GM23338 (cell line): ENCODE data around the gene KRTAP5-10.

Experiments used
- CREB1 ChIP-seq: fragments of 250-450 bp; sonication (Bioruptor Pico); IDR thresholded peaks from 2 replicates; pipeline ENCODE4 v1.5.0; 2020; ENCODE audit warnings: low read depth, mild to moderate bottlenecking, moderate library complexity
- EZH2 ChIP-seq: fragments of 200-600 bp; sonication (generic); IDR thresholded peaks from one replicate; pipeline ENCODE4 v1.8.0; 2017; ENCODE audit warnings: antibody characterized with exemption, mild to moderate bottlenecking, low read depth; ENCODE audit not compliant: unreplicated experiment
- EZH2phosphoT487 ChIP-seq: fragments of 200-600 bp; sonication (generic); IDR thresholded peaks from one replicate; pipeline ENCODE4 v1.8.1; 2018; ENCODE audit warnings: antibody characterized with exemption; ENCODE audit not compliant: unreplicated experiment
- JUNB ChIP-seq: IDR thresholded peaks from one replicate; pipeline ENCODE4 v1.6.1; 2016; ENCODE audit warnings: antibody characterized with exemption; ENCODE audit not compliant: unreplicated experiment
- NANOG ChIP-seq: IDR thresholded peaks from 2 replicates; pipeline ENCODE4 v1.6.1; 2016; ENCODE audit warnings: antibody characterized with exemption, borderline replicate concordance
- POLR2AphosphoS5 ChIP-seq: IDR thresholded peaks from 2 replicates; pipeline ENCODE4 v1.6.1; 2016; ENCODE audit warnings: antibody characterized with exemption, low read depth
- ZNF114 ChIP-seq: fragments of 250-450 bp; sonication (Bioruptor Pico); IDR thresholded peaks from 2 replicates; pipeline ENCODE4 v1.5.0; 2020; ENCODE audit warnings: mild to moderate bottlenecking, moderate library complexity
- TF ChIP-seq, protein P1 (sequence below), 2 experiments: fragments of 200-600 bp in 1 of 2; sonication (generic) in 1 of 2; conservative IDR thresholded peaks; 2 replicates each; pipeline versions ENCODE4 v1.5.1 to v1.6.1; 2016 to 2017; ENCODE audit warnings: antibody characterized with exemption in 2 of 2, low read depth in 2 of 2, mild to moderate bottlenecking in 2 of 2, moderate library complexity in 1 of 2
- TF ChIP-seq, protein P2 (sequence below): IDR thresholded peaks from one replicate; pipeline ENCODE4 v1.6.1; 2018; ENCODE audit warnings: antibody characterized with exemption; ENCODE audit not compliant: unreplicated experiment
- TF ChIP-seq, protein P3 (sequence below): IDR thresholded peaks from 2 replicates; pipeline ENCODE4 v1.6.1; 2016; ENCODE audit warnings: antibody characterized with exemption

DNA sequence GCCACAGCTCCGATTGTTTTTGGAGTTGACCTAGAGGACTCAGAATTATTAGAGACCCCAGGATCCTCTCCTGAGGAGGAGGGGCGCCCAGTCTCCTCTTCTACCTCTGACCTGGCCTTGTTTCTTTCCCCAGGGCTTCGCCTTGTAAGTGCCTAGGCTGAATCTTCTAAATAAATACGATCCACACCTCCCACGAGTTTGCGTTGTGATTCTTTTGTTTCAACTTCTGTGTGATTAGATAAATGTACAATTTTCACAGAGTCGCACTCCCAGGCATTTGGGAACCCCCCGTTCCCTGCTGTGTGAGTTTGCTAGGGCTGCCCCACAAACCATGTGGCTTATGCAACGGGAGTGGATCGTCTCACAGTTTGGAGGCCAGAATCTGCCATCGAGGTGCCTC is 26.3 kb upstream of the KRTAP5-10 start:
- TF ChIP-seq, protein P1, sequence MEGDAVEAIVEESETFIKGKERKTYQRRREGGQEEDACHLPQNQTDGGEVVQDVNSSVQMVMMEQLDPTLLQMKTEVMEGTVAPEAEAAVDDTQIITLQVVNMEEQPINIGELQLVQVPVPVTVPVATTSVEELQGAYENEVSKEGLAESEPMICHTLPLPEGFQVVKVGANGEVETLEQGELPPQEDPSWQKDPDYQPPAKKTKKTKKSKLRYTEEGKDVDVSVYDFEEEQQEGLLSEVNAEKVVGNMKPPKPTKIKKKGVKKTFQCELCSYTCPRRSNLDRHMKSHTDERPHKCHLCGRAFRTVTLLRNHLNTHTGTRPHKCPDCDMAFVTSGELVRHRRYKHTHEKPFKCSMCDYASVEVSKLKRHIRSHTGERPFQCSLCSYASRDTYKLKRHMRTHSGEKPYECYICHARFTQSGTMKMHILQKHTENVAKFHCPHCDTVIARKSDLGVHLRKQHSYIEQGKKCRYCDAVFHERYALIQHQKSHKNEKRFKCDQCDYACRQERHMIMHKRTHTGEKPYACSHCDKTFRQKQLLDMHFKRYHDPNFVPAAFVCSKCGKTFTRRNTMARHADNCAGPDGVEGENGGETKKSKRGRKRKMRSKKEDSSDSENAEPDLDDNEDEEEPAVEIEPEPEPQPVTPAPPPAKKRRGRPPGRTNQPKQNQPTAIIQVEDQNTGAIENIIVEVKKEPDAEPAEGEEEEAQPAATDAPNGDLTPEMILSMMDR (conservative IDR thresholded peaks at IDR 0.05; ENCODE audit: low read depth in 2 of 2), result no peak
- TF ChIP-seq CREB1 (CRISPR knock-in tag) (no peak), POLR2AphosphoS5 (no peak), EZH2phosphoT487 (no peak), EZH2 (no peak), JUNB (no peak), NANOG (no peak), ZNF114 (no peak)
- TF ChIP-seq, protein P2, sequence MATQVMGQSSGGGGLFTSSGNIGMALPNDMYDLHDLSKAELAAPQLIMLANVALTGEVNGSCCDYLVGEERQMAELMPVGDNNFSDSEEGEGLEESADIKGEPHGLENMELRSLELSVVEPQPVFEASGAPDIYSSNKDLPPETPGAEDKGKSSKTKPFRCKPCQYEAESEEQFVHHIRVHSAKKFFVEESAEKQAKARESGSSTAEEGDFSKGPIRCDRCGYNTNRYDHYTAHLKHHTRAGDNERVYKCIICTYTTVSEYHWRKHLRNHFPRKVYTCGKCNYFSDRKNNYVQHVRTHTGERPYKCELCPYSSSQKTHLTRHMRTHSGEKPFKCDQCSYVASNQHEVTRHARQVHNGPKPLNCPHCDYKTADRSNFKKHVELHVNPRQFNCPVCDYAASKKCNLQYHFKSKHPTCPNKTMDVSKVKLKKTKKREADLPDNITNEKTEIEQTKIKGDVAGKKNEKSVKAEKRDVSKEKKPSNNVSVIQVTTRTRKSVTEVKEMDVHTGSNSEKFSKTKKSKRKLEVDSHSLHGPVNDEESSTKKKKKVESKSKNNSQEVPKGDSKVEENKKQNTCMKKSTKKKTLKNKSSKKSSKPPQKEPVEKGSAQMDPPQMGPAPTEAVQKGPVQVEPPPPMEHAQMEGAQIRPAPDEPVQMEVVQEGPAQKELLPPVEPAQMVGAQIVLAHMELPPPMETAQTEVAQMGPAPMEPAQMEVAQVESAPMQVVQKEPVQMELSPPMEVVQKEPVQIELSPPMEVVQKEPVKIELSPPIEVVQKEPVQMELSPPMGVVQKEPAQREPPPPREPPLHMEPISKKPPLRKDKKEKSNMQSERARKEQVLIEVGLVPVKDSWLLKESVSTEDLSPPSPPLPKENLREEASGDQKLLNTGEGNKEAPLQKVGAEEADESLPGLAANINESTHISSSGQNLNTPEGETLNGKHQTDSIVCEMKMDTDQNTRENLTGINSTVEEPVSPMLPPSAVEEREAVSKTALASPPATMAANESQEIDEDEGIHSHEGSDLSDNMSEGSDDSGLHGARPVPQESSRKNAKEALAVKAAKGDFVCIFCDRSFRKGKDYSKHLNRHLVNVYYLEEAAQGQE, result no peak
- TF ChIP-seq, protein P3, sequence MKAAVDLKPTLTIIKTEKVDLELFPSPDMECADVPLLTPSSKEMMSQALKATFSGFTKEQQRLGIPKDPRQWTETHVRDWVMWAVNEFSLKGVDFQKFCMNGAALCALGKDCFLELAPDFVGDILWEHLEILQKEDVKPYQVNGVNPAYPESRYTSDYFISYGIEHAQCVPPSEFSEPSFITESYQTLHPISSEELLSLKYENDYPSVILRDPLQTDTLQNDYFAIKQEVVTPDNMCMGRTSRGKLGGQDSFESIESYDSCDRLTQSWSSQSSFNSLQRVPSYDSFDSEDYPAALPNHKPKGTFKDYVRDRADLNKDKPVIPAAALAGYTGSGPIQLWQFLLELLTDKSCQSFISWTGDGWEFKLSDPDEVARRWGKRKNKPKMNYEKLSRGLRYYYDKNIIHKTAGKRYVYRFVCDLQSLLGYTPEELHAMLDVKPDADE, result no peak
